ENCODE results near the gene PLEKHJ1. TPM values are rescaled to one million over a fixed set of nuclear protein-coding genes. Genes with fewer than 3 reads are reported as not detected.

The PLEKHJ1 gene
- total RNA-seq, 6 experiments from 2014 or later = 24.4 to 49.3 (median 28.6) TPM

DNA sequence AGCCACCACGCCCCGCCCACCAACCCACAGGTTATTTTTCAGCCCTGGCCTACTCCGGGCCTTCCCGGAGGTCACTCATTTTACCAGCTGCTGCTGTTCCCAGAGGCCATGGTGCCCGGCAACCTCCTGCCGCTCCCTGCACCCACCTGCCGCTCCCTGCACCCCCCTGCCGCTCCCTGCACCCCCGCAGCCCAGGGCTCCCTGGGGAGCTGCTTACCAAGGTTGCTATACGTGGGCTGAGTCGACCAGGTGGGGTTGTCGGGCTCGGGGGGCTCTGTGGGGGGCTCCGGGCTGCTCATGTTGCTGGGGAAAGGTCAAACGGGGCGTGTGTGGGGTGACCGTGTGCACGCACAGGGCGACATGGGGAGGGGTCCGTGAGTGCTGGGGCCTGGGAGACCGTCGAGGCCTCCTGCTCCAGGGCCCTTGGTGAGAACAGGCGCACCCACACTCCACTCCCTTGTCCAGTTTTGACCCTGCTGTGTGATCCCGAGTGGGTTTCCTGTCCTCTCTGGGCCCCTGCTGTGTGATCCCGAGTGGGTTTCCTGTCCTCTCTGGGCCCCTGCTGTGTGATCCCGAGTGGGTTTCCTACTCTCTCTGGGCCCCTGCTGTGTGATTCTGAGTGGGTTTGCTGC, 44.6 kb upstream of the PLEKHJ1 start:
- no peak overlapping the region for H3K4me3 ChIP-seq
- TF ChIP-seq POLR2A (IDR thresholded peaks at IDR 0.05) = no peak
- TF ChIP-seq, protein P1, sequence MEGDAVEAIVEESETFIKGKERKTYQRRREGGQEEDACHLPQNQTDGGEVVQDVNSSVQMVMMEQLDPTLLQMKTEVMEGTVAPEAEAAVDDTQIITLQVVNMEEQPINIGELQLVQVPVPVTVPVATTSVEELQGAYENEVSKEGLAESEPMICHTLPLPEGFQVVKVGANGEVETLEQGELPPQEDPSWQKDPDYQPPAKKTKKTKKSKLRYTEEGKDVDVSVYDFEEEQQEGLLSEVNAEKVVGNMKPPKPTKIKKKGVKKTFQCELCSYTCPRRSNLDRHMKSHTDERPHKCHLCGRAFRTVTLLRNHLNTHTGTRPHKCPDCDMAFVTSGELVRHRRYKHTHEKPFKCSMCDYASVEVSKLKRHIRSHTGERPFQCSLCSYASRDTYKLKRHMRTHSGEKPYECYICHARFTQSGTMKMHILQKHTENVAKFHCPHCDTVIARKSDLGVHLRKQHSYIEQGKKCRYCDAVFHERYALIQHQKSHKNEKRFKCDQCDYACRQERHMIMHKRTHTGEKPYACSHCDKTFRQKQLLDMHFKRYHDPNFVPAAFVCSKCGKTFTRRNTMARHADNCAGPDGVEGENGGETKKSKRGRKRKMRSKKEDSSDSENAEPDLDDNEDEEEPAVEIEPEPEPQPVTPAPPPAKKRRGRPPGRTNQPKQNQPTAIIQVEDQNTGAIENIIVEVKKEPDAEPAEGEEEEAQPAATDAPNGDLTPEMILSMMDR (IDR thresholded peaks at IDR 0.05) = no peak
- H3K9me3 ChIP-seq = no peaks in the 10 kb centered on the region
- H3K27ac ChIP-seq = no peak overlapping the region
- intact Hi-C loops (cut with DNase I) = no loop called here
- no peaks in the 10 kb centered on the region for H3K4me1 ChIP-seq
- H3K36me3 ChIP-seq = no peaks in the 10 kb centered on the region
- H3K27me3 ChIP-seq = no peaks in the 10 kb centered on the region
- WGBS (ENCODE audit: insufficient coverage, low coverage, low lambda C conversion rate, missing lambda C conversion rate) = 83% methylated on average over 6 of the region's 26 CpGs
- no peak for DNase-seq
- no peak for ATAC-seq

DNA sequence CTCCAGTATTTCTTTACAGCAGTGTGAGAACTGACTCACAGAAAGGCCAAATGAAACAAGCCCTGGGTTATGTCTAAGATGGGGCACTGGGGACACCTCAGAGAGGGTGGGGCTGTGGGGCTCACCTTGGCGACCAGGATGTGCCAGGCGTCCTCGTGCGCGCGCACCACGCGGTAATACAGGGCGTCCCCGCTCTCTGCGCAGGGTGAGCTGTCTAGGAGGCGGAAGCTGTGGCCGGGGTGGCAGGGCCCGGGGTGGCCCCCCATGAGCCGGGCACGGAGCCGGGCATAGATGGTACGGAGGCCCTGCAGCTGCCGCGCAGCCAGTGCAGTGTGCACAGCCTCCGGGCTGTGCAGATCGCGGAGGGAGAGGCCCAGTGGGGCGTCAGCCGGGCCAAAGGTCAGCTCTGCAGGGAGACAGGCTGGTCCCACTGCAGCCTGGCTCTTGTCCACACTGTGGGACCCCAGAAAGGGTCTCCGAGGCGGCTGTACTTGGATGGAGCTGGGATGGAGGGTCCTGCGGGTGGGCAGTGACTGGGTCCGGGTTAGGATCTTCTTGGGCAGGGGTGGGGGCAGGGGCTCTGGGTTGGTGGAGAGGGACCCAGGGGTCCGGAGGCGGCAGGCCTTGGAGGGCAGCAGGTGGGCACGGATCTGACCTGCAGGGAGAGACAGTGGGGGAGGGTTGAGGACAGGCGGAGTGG, 42.5 kb upstream of the PLEKHJ1 start:
- Histone ChIP-seq H3K27ac (no peak overlapping the region), H3K9me3 (no peaks in the 10 kb centered on the region), H3K4me1 (peaks cover 0 to 7% (median under 1%) of the 10 kb centered on the region in 4 donors), H3K4me3 (no peak overlapping the region), H3K36me3 (no peaks in the 10 kb centered on the region), H3K27me3 (no peaks in the 10 kb centered on the region)
- TF ChIP-seq POLR2A (IDR thresholded peaks at IDR 0.05) = no peak
- TF ChIP-seq, protein P1 (IDR thresholded peaks at IDR 0.05) = no peak
- ATAC-seq (no peak), DNase-seq (no peak)
- intact Hi-C loops (cut with DNase I) = no loop called here
- 66% methylated on average over 16 of the region's 33 CpGs for WGBS (ENCODE audit: insufficient coverage, low coverage, low lambda C conversion rate, missing lambda C conversion rate)

GRCh38 chr19:2277138-2277537, 41.0 kb upstream of the PLEKHJ1 start:
- DNase-seq (no peak), ATAC-seq (no peak)
- Histone ChIP-seq H3K9me3 (no peaks in the 10 kb centered on the region), H3K4me1 (peaks cover 0 to 22% (median 4%) of the 10 kb centered on the region in 4 donors), H3K36me3 (peaks cover 0 to 15% (median 5%) of the 10 kb centered on the region in 4 donors), H3K27ac (no peak overlapping the region), H3K4me3 (no peak overlapping the region), H3K27me3 (no peaks in the 10 kb centered on the region)
- no peak for TF ChIP-seq POLR2A (IDR thresholded peaks at IDR 0.05)
- TF ChIP-seq, protein P1 (IDR thresholded peaks at IDR 0.05) = no peak
- intact Hi-C loops (cut with DNase I) = no loop called here
- 80% methylated on average over 2 of the region's 9 CpGs for WGBS (ENCODE audit: insufficient coverage, low coverage, low lambda C conversion rate, missing lambda C conversion rate)

GRCh38 chr19:2276429-2276986, 40.4 kb upstream of the PLEKHJ1 start:
- peaks cover 0 to 18% (median 5%) of the 10 kb centered on the region in 4 donors for H3K36me3 ChIP-seq
- H3K4me3 ChIP-seq = no peak overlapping the region
- peaks cover 0 to 28% (median 7%) of the 10 kb centered on the region in 4 donors for H3K4me1 ChIP-seq
- no peaks in the 10 kb centered on the region for H3K9me3 ChIP-seq
- no peaks in the 10 kb centered on the region for H3K27me3 ChIP-seq
- H3K27ac ChIP-seq = no peak overlapping the region
- DNase-seq (no peak), ATAC-seq (no peak)
- intact Hi-C loops (cut with DNase I) = no loop called here
- 94% methylated on average over 19 of the region's 28 CpGs for WGBS (ENCODE audit: insufficient coverage, low coverage, low lambda C conversion rate, missing lambda C conversion rate)
- no peak for TF ChIP-seq POLR2A (IDR thresholded peaks at IDR 0.05)
- TF ChIP-seq, protein P1 (IDR thresholded peaks at IDR 0.05) = no peak

All from right lobe of liver (tissue), 6 donors.